Ovary (tissue), 9 donors: Measurements from ENCODE around the gene SSBP2. TPM values are rescaled to one million over a fixed set of nuclear protein-coding genes. Genes with fewer than 3 reads are reported as not detected.

ENCODE experiments used
- DNase-seq, 5 donors: peaks; one replicate each; pipeline ENCODE4 v3.0.0-alpha.2; 2019 to 2020
- H3K27ac ChIP-seq, 2 donors: fragments of 200-600 bp; one replicate each; pipeline versions ENCODE4 v1.5.1 to v1.8.0; 2019 to 2022
- H3K27me3 ChIP-seq: fragments of 200-600 bp; one replicate; pipeline ENCODE4 v1.8.0; 2022
- H3K36me3 ChIP-seq: fragments of 200-600 bp; sonication (generic); one replicate; pipeline ENCODE4 v1.5.1; 2019
- H3K4me1 ChIP-seq: one replicate; pipeline ENCODE4 v1.8.1; 2013; ENCODE audit warnings: mild to moderate bottlenecking, moderate library complexity; ENCODE audit not compliant: insufficient read depth
- H3K4me3 ChIP-seq: fragments of 200-600 bp; sonication (generic); one replicate; pipeline ENCODE4 v1.5.1; 2017
- H3K9me3 ChIP-seq, 2 donors: fragments of 200-600 bp in 1 of 2; sonication (generic) in 1 of 2; one replicate each; pipeline versions ENCODE4 v1.5.1 to v1.8.1; 2013 to 2019; ENCODE audit warnings: mild to moderate bottlenecking in 1 of 2, moderate library complexity in 1 of 2
- EP300 ChIP-seq: sonication (generic); formaldehyde crosslinking; IDR thresholded peaks from one replicate; pipeline ENCODE4 v1.6.1; 2017; ENCODE audit warnings: antibody characterized with exemption
- POLR2A ChIP-seq: fragments of 450-650 bp; IDR thresholded peaks from one replicate; pipeline ENCODE4 v1.6.1; 2017; ENCODE audit warnings: antibody characterized with exemption, mild to moderate bottlenecking, moderate library complexity
- WGBS, 3 donors: extraction: QIAGEN DNeasy Blood & Tissue Kit in 1 of 3; methylation state at CpG; one replicate each; pipeline versions ENCODE4 v1.1.5 to v1.1.7; 2013 to 2017; 5-methylcytosine and 5-hydroxymethylcytosine counted together
- intact Hi-C, 4 donors: fragments of 100-400 bp; cut with DNase I; formaldehyde crosslinking; loops; one replicate each; pipeline versions ENCODE4 v1.11.0 to v1.15.1; 2022 to 2023
- polyA plus RNA-seq, 2 donors: library from polyadenylated mRNA; stranded (reverse); fragments of 200-250 nt in 1 of 2; fragments of 350-450 nt in 1 of 2; fragmentation: Illumina TruSeq in 1 of 2; extraction: RNeasy Lipid Tissue Mini Kit (QIAGEN cat#74804) in 1 of 2; gene quantifications; one replicate each; pipeline ENCODE4 v1.2.3, GENCODE V29; 2013 to 2014
- total RNA-seq, 7 donors: library from RNA; depleted of rRNA in 2 of 7; stranded (reverse); fragments of >200 nt in 2 of 7; fragmentation: NEBNext Ultra II Directional in 3 of 7; extraction: Animal tissue kit (Norgen Biotek cat#: 25700) in 3 of 7; gene quantifications; one replicate each; pipeline versions ENCODE4 v1.1.0 to v1.2.4, GENCODE V29; 2016 to 2023
- TF ChIP-seq, protein P1 (sequence below), 3 donors: fragments of 450-650 bp in 2 of 3; fragments of 200-600 bp in 1 of 3; IDR thresholded peaks; one replicate each; pipeline versions ENCODE4 v1.5.1 to v1.8.0; 2016 to 2022; ENCODE audit warnings: antibody characterized with exemption in 3 of 3, mild to moderate bottlenecking in 1 of 3
- donor health status: DM: no; HTN: no; CAD: no; lungs with moderate emphysema.
- donor health status: DM: no; HTN: no; CAD: no.
- donor health status: Bipolar disorder and iron deficiency.
- donor health status: DM: yes; HTN: yes; CAD: no.
- donor health status: DM: no; HTN: no; CAD: no.
- donor health status: DM: yes; HTN: yes; CAD: no.

The SSBP2 gene
- total and polyA plus RNA-seq, 9 donors = 40.5 to 126 (median 78.2) TPM

DNA sequence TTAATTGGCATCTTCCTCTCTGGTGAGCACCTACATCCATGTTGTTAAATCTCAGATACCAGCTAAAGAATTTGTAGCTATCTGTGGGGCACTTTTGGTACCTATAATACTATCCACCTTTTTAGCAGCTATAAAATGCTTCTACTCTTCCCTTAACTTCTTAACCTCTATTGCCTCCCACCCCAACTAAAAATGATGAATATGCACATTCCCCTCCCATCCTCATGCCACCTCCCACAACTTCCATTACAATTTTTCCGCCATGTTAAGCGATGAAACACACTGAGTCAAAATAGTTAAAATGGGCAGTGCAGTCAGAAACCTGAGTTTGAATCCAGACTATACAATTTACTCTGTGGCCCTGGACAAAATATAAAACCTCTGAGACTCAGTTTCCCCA, 10.1 kb downstream of the SSBP2 start:
- WGBS, 3 donors = 98 to 100% (median 98%) methylated on average over 2 of the region's 2 CpGs
- H3K4me1 ChIP-seq = peaks cover 3% of the 10 kb centered on the region
- H3K27ac ChIP-seq = no peak overlapping the region
- no peaks in the 10 kb centered on the region for H3K9me3 ChIP-seq
- no peak overlapping the region for H3K4me3 ChIP-seq
- intact Hi-C loops = loop anchor here in 1 of 4 donors (10.0 kb wide), 1 partner anchor 316 kb away; no protein-coding TSS in a partner anchor
- H3K36me3 ChIP-seq = no peaks in the 10 kb centered on the region
- no peaks in the 10 kb centered on the region for H3K27me3 ChIP-seq
- TF ChIP-seq, protein P1, sequence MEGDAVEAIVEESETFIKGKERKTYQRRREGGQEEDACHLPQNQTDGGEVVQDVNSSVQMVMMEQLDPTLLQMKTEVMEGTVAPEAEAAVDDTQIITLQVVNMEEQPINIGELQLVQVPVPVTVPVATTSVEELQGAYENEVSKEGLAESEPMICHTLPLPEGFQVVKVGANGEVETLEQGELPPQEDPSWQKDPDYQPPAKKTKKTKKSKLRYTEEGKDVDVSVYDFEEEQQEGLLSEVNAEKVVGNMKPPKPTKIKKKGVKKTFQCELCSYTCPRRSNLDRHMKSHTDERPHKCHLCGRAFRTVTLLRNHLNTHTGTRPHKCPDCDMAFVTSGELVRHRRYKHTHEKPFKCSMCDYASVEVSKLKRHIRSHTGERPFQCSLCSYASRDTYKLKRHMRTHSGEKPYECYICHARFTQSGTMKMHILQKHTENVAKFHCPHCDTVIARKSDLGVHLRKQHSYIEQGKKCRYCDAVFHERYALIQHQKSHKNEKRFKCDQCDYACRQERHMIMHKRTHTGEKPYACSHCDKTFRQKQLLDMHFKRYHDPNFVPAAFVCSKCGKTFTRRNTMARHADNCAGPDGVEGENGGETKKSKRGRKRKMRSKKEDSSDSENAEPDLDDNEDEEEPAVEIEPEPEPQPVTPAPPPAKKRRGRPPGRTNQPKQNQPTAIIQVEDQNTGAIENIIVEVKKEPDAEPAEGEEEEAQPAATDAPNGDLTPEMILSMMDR (IDR thresholded peaks at IDR 0.05) = no peak
- TF ChIP-seq EP300 (no peak), POLR2A (no peak)
- DNase-seq = no peak

DNA sequence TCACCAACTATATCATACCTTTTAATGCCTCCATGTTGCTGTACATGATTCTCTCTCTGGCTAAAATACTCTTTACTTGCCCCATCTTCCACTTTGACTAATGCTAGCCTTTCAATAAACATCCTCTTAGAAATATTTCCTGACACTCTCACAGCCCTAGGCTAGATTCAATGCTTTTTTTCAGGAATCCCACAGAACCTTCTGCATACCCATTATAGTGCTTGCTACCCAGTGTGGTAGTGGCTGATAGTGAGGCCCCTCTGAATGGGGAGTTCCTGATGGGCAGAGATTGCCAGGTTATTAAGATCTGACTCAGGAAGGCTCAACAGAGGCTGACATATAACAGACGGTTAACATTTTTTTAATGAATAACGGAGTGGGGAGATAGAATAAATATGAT, 11.6 kb downstream of the SSBP2 start:
- TF ChIP-seq POLR2A (no peak), EP300 (no peak)
- TF ChIP-seq, protein P1 (IDR thresholded peaks at IDR 0.05) = no peak
- Histone ChIP-seq H3K4me3 (no peak overlapping the region), H3K9me3 (no peaks in the 10 kb centered on the region), H3K36me3 (no peaks in the 10 kb centered on the region), H3K27me3 (no peaks in the 10 kb centered on the region), H3K27ac (no peak overlapping the region), H3K4me1 (peaks cover 3% of the 10 kb centered on the region)
- intact Hi-C loops = no loop called here
- WGBS, 3 donors = 95% methylated on average over 2 of the region's 2 CpGs
- no peak for DNase-seq

DNA sequence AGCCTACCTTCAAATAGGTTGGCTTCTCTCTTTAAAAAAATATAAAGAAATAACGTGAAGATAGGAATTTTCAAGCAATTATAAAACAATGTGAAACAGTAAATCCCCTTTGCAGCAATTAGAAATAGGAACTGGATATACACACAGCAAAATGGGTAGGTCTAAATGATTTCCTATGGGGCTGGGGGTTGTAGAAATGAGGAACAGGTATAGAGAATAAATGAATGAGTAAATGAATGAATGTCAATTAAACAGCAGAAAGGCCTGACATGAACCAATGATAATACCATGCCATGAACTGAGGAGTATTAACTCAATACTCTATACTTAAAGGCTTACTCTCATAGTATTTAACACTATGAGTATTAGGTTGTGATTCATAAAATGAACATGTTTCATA, 21.6 kb downstream of the SSBP2 start:
- intact Hi-C loops = no loop called here

DNA sequence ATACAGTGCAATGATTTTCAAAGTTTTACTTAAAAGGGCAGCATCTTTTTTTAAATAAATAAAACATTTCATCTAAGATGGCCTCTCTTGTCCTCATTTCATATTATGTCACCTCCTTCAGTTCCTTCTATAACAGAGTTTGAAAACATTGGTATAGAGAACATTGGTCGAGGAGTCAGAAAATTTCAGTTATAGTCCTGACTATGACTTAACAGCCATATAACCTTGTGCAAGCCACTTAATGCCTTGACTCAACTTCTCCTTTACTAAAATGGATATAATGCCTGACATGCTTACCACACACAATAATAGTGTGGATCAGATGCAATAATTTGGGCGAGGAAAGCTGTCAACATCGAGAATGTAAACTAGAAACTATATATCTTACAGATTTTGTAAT, 22.6 kb downstream of the SSBP2 start:
- no peak for TF ChIP-seq EP300
- TF ChIP-seq, protein P1 (IDR thresholded peaks at IDR 0.05) = no peak
- no peak overlapping the region for H3K27ac ChIP-seq
- H3K36me3 ChIP-seq = no peaks in the 10 kb centered on the region
- intact Hi-C loops = no loop called here
- DNase-seq = no peak
- H3K4me1 ChIP-seq = peaks cover 1% of the 10 kb centered on the region
- no peak overlapping the region for H3K4me3 ChIP-seq
- 96 to 98% (median 96%) methylated on average over 3 of the region's 3 CpGs for WGBS, 3 donors
- no peaks in the 10 kb centered on the region for H3K27me3 ChIP-seq
- H3K9me3 ChIP-seq = no peaks in the 10 kb centered on the region

More for the DNA sequence above, 21.6 kb downstream of the SSBP2 start:
- Histone ChIP-seq H3K4me3 (no peak overlapping the region), H3K4me1 (peaks cover 1% of the 10 kb centered on the region), H3K27ac (no peak overlapping the region), H3K27me3 (no peaks in the 10 kb centered on the region), H3K9me3 (no peaks in the 10 kb centered on the region), H3K36me3 (no peaks in the 10 kb centered on the region)
- WGBS, 3 donors = 75 to 83% (median 81%) methylated on average over 1 of the region's 1 CpG
- no peak for DNase-seq
- no peak for TF ChIP-seq EP300
- TF ChIP-seq POLR2A = no peak
- TF ChIP-seq, protein P1 (IDR thresholded peaks at IDR 0.05) = no peak
